COR-L47 (cell line): ENCODE data around the gene IRGC.

Experiments used
- DNase-seq: peaks from one replicate; lab custom pipeline; 2025; lab: John Stamatoyannopoulos, UW

The IRGC gene

DNA sequence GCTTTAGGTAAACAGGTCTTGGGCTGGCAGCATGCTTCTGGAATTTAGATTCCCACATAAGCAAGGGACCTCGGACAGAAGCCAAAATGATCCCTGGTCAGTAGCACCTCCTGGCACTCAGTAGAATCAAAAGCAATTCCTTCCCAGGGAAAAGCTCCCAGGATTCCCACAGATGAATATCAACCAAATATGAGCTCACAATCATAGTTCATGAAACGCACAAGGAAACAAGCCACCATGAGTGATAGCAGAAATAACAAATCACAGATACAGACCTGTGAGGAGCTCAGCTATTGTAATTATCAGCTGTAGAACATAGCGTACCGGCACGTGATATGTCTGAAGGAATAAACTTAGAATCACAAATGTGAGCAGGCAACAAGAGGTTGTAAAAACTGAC, 24.1 kb upstream of the IRGC start:
- DNase-seq: no peak

DNA sequence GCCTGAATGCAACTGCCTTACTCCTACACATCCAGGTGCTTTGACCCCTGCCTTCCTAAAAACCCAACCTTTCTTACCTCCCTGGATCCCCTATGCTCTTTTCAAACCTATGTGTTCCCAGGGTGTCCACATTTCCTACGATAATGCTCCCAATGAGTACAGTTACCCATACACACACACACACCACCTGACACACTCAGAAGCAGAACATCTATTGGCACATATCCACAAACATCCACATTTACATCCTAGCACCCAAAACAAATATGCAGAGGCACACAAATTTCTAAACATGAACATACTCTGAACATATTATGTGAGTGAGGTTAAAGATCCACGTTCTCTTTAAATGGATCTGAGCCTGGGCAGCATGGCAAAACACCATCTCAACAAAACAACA, 23.5 kb upstream of the IRGC start:
- DNase-seq: no peak

DNA sequence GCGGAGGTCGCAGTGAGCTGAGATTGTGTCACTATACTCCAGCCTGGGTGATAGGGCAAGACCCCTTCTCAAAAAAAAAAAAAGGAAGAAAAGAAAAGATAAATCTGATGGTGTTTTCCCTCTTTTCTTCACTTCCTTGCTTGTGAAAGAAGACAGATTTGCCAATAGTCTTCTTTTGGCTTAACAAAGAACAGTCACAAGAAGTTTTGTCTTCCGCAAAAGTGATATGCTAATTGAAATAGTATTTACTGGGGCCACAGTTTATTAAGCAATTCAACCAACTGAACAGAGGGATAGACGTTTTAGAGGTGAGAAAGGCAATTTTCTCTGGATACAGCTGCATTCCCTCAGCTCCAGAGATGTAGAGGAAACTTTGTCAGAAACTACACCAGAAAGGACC, 23.0 kb upstream of the IRGC start:
- no peak for DNase-seq

DNA sequence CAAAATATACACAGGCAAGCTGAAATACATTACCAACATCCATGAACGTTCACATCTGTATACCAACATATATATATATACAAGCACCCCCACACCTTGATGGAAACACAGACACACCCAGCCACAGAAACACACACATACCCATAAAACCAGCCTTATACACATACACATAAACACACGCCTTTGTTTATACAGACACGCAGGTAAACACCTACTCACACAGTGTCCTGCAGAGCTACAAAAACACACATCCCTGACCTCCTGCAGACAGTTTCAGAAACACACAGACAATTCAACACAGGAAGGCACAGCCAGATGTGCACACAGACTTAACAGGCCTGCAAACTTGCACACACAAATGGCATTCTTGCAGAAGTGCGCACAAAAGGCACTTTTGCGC, 21.3 kb upstream of the IRGC start:
- DNase-seq: no peak

DNA sequence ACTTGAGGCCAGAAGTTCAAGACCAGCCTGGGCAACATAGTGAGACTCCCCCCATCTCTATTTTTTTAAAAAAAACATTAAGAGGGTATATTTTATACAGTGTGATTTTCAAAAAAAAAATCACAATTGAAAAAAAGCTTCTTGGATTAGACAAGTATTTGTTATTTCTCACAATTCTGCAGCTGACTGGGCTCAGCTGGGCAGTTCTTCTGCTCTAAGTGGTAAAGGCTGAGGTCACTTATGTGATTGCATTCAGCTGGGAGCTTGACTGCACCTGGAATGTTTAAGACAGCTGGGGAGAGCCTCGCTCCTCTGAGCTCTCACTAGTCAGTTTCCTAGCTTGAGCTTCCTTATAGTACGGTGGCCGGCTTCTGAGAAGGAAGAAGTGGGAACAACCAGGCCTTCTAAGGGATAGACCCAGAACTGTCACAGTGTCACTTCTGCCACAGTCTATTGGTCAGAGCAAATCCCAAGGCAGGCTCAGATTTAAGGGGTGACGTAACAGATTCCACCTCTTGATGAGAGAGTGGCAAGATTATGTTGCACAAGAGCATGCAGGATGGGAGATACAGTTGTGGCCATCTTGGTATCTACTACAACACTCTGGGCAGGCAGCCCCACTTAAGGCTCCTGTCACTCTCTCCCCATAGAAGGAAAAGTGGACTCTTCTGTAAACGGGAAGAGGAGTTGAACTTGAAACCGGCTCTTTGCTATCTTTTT, 19.7 kb upstream of the IRGC start:
- DNase-seq: no peak

DNA sequence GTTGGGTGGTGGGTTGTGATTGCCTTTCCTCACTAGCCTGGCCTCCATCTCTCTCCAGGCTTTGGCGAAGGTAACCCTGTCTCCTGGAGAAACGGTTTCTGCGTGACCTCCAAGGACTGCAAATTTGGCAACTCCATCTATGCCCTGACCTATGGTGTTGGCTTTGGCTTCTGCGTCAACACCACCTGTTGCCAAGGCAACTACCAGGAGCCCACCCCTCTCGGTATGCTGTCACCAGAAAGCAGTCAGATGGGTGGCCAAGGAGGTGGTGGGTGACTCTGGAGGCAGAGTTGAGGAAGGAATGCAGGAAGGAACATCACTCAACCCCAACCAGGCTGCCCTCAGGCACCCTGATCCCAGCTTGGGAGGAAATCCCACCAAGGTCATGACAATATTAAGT, 18.6 kb upstream of the IRGC start:
- DNase-seq: no peak

DNA sequence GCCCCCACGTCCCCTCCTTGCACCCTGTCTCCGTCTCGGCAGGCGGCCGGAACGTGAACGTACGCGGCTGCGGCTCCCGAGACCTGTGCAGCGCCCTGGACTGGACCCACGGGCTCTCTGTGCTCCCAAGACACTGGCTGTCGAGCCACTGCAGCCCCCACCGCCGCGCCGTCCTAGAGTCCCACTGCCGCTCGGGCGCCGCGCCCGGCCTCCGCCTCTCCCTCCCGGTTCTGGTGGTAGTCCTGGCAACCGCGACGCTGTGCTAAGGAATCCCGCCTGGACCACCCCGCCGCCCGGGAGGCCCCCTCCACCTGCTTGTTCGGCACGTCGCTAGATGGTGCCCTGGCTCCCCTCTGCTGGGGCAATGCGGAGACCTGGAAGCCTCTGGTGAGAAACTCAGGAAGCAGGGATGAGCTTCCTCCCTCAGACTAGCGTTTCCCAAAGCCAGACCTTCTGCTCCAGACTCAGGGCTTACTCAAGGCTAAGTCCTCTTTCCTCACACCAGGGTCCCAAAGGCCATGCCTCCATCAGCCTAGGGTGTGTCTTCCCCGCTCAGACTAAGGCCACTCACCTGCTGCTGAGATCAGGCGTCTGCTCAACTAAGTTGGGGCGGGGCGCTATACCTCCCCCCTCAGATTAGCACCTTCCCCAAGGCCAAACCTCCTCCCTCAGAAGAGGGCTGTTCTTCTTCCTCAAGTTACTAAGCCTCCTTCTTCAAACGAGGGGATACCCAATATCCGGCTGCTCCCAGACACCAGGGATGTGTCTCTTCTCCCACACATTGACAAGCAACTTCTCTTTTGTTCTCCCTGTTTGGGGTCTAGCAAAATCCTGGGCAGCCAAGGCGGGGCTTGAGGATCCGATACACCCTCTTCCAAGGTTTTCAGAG, 16.1 kb upstream of the IRGC start:
- no peak for DNase-seq

DNA sequence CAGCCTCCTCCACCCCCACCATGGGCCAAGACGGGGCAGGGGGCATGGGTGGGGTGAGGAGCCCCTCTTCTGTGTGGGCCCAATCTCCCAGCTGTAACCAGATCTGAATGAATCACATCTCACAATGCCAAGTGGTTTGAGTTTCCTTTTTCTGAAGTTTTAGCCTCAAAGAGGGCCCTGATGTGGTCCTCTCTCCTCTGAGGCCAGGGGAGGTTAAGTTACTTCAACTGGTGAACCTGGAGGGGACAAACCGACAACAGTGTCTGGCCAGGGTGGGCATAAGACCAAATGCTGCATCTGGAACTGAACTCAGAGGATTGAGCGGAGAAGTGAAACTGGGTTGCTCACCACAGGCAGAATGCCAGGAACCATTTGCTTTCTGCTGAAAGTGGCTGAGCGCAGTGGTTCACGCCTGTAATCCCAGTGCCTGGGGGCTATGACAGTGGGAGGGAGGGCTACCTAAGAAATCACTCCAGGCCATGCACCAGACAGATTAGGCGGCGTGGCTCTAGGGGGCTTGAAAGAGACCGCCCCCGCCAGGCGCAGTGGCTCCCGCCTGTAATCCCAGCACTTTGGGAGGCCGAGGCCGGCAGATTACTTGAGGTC, 15.4 kb upstream of the IRGC start:
- no peak for DNase-seq

DNA sequence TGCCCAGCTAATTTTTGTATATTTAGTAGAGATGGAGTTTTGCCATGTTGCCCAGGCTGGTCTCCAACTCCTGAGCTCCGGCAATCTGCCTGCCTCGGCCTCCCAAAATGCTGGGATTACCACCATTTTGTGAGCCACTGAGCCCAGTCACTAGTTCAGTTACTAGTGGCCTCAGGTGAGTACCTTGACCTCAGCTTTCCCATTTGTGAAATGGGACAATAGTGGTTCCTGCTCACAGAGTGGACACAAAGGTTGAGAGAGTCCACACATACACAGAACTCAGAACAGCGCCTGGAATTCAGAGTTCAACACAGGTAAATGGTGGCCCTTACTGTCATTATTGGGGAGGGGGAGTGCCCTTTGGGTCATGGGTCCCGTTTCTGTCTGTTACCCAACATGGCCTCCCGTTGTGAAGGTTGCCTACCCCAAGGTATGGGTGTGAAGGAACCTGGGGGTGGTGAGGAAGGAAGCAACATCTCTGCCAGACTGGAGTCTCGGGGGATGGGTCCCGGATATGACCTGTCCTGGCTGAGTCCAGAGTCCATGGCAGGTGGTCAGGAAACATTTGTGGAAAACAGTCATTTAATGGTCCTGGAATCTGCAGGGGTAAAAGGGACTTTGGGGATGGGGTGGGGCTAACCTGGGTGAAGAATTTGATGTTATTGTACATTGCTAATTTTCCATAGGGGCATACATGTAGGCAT, 11.7 kb upstream of the IRGC start:
- no peak for DNase-seq

DNA sequence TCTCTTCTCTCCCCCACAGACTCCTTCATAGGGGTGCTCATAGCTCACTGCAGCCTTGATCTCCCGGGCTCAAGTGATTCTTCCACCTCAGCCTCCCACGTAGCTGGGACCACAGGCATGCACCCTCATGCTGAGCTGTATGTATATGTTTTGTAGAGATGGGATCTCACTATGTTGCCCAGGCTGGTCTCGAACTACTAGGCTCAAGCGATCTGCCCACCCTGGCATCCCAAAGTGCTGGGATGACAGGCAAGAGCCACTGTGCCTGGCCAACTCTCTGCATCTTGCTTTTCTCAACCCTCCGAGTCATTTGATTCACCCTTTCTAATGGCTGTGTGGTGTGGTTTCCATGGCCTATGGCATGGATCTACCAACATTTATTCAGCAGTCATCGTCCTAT, 10.1 kb upstream of the IRGC start:
- no peak for DNase-seq

DNA sequence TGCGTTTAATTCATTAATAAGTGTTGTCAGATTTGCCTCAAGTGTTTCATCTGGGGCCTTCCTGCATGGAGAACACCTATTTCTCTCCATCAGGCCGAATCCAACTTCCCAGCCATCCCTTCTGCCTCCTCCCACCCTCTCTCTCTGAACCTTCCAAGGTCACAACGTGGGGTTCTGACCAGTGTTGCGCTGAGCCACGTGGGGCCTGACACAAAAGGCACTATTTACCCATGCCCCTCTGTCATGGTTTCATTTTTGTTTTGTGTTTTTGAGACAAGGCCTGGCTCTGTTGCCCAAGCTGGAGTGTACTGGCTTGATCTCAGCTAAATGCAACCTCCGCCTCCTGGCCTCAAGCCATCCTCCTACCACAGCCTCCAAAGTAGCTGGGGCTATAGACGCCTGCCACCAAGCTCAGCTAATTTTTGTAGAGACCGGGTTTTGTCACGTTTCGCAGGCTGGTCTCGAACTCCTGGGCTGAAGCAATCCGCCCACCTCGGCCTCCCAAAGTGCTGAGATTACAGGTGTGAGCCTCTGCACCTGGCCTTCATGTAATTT, 8.6 kb upstream of the IRGC start:
- DNase-seq: no peak

DNA sequence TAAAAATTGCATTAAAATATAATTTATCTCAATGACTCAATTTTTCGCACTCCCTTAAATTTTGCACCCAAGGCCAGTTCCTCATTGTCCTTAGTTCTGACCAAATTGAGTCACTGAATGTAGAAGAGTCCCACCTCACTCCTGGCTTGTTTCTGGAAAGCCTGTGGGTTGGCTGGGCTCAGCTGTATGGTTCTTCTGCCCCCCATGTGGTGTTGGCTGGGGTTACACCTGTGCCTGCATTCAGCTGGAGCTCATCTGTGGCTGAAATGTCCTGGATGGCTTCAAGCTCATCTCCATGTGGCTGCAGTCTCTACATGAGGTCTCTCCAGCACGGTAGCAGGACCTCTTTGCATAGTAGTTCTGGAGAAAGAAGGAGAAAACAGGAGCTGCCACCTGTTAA, 7.2 kb upstream of the IRGC start:
- no peak for DNase-seq

DNA sequence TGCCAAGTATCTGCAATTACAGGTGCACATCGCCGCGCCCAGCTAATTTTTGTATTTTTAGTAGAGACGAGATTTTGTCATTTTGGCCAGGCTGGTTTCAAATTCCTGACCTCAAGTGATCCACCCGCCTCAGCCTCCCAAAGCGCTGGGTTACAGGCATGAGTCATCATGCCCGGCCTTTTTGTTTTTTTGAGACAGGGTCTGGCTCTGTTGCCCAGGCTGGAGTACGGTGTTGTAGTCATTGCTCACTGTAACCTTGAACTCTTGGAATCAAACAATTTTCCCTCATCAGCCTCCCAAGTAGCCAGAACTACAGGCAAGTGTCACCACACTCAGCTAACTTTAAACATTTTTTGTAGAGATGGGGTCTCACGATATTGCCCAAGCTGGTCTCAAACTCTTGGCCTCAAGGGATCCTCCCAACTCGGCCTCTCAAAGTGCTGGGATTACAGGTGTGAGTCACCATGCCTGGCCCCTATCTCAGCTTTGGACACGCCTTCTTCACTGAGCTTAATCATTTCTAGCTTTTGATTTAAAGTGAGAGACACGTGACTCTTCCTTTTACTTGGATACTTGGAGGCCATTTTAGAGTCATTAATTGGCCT, 4.0 kb upstream of the IRGC start:
- no peak for DNase-seq

DNA sequence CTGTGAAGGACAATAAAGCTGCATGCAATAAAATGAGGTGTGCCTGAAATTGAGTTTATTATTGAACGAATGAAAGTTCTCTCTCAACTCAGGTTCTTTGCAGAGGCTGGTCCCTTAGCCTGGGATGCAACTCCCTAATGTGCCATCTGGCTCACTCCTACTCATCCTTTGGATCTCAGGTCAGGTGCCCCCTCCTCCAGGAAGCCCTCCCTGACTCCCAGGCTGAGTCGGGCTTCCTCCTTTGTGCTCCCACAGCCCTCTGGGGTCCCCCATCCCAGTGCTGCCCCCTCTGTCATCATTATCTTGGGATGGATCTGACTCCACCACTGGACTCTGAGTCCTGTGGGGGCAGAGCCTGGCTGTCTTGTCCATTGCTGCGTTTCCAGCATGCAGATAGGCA, 2.7 kb upstream of the IRGC start:
- DNase-seq: no peak

DNA sequence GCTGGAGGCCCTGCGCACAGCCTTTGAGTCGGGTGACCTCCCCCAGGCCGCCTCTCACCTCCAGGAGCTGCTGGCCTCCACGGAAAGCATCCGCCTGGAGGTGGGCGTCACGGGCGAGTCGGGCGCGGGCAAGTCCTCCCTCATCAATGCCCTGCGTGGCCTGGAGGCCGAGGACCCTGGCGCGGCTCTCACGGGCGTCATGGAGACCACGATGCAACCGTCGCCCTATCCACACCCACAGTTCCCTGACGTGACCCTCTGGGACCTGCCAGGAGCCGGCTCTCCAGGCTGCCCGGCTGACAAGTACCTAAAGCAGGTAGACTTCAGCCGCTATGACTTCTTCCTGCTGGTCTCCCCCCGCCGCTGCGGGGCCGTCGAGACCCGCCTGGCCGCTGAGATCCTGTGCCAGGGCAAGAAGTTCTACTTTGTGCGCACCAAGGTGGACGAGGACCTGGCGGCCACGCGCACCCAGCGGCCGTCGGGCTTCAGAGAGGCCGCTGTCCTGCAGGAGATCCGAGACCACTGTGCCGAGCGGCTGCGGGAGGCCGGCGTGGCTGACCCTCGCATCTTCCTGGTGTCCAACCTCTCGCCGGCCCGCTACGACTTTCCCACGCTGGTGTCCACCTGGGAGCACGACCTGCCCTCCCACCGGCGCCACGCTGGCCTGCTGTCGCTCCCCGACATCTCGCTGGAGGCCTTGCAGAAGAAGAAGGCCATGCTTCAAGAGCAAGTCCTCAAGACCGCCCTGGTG, 2.9 kb downstream of the IRGC start:
- DNase-seq: no peak

DNA sequence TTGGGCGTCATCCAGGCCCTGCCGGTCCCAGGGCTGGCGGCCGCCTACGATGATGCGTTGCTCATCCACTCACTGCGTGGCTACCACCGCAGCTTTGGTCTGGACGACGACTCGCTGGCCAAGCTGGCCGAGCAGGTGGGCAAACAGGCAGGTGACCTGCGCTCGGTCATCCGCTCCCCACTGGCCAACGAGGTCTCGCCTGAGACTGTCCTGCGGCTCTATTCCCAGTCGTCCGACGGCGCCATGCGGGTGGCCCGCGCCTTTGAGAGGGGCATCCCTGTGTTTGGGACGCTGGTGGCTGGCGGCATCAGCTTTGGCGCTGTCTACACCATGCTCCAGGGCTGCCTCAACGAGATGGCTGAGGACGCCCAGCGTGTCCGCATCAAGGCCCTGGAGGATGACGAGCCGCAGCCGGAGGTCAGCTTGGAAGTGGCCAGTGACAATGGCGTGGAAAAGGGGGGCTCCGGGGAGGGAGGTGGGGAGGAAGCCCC, 3.5 kb downstream of the IRGC start:
- no peak for DNase-seq

DNA sequence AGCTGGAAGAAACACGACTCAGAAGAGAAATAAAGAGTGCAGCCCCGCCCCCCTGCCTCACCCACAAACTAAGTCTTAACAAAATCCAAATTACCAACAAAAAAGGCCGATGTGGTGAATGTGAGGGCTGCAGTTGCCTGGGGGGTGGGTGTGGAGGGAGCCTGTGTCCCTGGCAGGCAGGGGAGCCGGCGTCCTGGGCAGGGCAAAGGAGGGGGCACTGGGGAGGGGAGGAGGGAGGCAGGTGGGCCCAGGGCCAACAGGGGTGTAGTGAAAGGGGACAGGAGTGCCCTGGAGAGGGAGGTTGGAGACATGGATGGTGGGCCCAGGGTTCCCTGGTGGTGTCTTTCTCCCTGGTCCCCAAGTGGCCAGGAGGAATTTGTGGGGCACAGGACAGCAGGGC, 4.0 kb downstream of the IRGC start:
- no peak for DNase-seq

DNA sequence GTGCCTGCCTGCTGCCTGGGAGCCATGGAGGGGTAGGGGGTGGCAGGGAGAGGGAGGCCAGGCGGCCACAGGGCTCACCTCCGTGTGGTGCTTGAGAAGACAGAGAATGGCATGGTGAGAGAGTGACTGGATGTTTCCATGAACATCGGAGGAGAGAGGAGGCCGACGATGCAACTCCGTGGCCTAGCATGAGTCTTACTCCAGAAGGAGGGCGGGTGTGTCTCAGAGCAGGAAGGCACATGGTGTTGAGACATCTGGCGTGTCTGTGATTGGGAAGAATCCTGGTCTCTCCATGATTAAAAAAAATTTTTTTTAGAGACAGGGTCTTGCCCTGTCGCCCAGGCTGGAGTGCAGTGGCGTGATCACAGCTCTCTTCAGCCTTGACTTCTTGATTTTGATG, 5.1 kb downstream of the IRGC start:
- DNase-seq: no peak

DNA sequence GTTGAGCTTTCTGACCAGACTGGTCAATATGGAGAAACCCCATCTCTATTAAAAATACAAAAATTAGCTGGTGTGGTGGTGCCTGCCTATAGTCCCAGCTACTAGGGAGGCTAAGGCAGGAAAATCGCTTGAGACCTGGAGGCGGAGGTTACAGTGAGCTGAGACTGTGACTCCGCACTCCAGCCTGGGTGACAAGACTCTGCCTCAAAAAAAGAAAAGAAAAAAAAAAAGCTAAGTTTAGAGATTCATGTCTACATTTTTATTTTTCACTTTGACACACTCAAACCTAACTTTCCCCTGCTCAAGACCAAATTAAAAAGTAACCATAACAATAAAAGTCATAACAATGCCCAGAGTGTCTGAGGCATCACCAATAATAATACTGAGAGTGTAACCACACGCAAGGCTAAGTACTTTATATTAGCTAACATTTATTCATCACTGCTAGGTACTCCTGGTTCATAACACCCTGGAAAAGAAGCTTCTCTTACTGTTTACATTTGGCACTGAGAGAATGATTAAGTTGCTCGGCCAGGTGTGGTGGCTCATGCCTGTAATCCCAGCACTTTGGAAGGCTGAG, 5.7 kb downstream of the IRGC start:
- no peak for DNase-seq

DNA sequence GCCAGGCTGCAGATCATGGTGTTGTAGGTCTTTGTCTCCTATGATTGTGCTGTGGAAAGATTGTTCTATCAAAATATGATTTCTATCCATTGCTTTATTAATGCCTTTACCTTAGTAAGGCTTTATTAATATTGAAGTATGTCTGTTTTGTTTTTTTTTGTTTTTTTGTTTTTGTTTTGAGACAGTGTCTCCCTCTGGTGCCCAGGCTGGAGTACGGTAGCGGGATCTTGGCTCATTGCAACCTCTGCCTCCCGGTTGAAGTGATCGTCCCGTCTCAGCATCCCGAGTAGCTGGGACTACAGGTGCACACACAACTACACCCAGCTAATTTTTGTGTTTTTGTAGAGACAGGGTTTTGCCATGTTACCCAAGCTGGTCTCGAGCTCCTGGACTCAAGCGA, 7.7 kb downstream of the IRGC start:
- DNase-seq: no peak

DNA sequence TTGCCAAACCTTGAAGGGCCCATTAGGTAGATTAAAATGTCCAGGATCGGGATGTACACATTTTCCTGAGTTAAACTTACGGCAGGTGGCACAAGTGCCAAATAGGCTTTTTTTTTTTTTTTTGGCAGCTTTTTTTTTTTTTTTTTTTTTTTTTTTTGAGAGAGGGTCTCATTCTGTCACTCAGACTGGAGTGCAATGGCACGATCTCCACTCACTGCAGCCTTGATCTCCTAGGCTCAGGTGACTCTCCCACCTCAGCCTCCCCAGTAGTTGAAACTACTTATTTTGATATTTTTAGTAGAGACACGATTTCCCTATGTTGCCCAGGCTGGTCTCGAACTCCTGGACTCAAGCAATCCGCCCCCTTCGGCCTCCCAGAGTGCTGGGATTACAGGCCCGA, 9.0 kb downstream of the IRGC start:
- no peak for DNase-seq
